GM23338 (cell line): Measurements from ENCODE around the gene RTN3.

Source experiments
- CREB1 ChIP-seq: fragments of 250-450 bp; sonication (Bioruptor Pico); IDR thresholded peaks from 2 replicates; pipeline ENCODE4 v1.5.0; 2020; ENCODE audit warnings: low read depth, mild to moderate bottlenecking, moderate library complexity
- ETS1 ChIP-seq: IDR thresholded peaks from 2 replicates; pipeline ENCODE4 v1.6.1; 2016; ENCODE audit warnings: antibody characterized with exemption
- EZH2 ChIP-seq: fragments of 200-600 bp; sonication (generic); IDR thresholded peaks from one replicate; pipeline ENCODE4 v1.8.0; 2017; ENCODE audit warnings: antibody characterized with exemption, mild to moderate bottlenecking, low read depth; ENCODE audit not compliant: unreplicated experiment
- EZH2phosphoT487 ChIP-seq: fragments of 200-600 bp; sonication (generic); IDR thresholded peaks from one replicate; pipeline ENCODE4 v1.8.1; 2018; ENCODE audit warnings: antibody characterized with exemption; ENCODE audit not compliant: unreplicated experiment
- JUNB ChIP-seq: IDR thresholded peaks from one replicate; pipeline ENCODE4 v1.6.1; 2016; ENCODE audit warnings: antibody characterized with exemption; ENCODE audit not compliant: unreplicated experiment
- NANOG ChIP-seq: IDR thresholded peaks from 2 replicates; pipeline ENCODE4 v1.6.1; 2016; ENCODE audit warnings: antibody characterized with exemption, borderline replicate concordance
- POLR2AphosphoS5 ChIP-seq: IDR thresholded peaks from 2 replicates; pipeline ENCODE4 v1.6.1; 2016; ENCODE audit warnings: antibody characterized with exemption, low read depth
- TF ChIP-seq, protein P1 (sequence below), 2 experiments: fragments of 200-600 bp in 1 of 2; sonication (generic) in 1 of 2; conservative IDR thresholded peaks; 2 replicates each; pipeline versions ENCODE4 v1.5.1 to v1.6.1; 2016 to 2017; ENCODE audit warnings: antibody characterized with exemption in 2 of 2, low read depth in 2 of 2, mild to moderate bottlenecking in 2 of 2, moderate library complexity in 1 of 2
- TF ChIP-seq, protein P2 (sequence below): IDR thresholded peaks from one replicate; pipeline ENCODE4 v1.6.1; 2018; ENCODE audit warnings: antibody characterized with exemption; ENCODE audit not compliant: unreplicated experiment

DNA sequence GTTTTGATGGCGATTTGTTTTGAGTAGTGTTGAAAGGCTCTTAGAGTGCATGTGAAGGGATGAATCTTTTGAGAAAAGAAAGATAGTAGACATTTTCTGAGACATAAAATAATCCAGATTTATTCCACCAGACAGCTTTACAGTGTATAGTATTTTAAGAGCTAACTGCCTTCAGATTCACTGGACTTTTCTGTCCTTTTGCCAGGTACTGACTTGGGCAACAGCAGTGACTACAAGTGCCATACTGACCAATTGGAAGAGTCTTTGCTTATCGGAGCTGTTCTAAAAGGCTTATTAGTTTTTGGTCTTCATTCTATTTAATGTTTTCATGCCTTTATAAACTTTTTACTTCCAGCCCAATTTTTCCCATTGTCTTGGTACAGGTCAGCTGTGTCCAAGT, 32.5 kb downstream of the RTN3 start:
- TF ChIP-seq EZH2phosphoT487 (no peak), EZH2 (no peak), NANOG (no peak), ETS1 (no peak), POLR2AphosphoS5 (no peak), CREB1 (no peak), JUNB (no peak)
- TF ChIP-seq, protein P1, sequence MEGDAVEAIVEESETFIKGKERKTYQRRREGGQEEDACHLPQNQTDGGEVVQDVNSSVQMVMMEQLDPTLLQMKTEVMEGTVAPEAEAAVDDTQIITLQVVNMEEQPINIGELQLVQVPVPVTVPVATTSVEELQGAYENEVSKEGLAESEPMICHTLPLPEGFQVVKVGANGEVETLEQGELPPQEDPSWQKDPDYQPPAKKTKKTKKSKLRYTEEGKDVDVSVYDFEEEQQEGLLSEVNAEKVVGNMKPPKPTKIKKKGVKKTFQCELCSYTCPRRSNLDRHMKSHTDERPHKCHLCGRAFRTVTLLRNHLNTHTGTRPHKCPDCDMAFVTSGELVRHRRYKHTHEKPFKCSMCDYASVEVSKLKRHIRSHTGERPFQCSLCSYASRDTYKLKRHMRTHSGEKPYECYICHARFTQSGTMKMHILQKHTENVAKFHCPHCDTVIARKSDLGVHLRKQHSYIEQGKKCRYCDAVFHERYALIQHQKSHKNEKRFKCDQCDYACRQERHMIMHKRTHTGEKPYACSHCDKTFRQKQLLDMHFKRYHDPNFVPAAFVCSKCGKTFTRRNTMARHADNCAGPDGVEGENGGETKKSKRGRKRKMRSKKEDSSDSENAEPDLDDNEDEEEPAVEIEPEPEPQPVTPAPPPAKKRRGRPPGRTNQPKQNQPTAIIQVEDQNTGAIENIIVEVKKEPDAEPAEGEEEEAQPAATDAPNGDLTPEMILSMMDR (conservative IDR thresholded peaks at IDR 0.05; ENCODE audit: low read depth in 2 of 2), result no peak
- TF ChIP-seq, protein P2, sequence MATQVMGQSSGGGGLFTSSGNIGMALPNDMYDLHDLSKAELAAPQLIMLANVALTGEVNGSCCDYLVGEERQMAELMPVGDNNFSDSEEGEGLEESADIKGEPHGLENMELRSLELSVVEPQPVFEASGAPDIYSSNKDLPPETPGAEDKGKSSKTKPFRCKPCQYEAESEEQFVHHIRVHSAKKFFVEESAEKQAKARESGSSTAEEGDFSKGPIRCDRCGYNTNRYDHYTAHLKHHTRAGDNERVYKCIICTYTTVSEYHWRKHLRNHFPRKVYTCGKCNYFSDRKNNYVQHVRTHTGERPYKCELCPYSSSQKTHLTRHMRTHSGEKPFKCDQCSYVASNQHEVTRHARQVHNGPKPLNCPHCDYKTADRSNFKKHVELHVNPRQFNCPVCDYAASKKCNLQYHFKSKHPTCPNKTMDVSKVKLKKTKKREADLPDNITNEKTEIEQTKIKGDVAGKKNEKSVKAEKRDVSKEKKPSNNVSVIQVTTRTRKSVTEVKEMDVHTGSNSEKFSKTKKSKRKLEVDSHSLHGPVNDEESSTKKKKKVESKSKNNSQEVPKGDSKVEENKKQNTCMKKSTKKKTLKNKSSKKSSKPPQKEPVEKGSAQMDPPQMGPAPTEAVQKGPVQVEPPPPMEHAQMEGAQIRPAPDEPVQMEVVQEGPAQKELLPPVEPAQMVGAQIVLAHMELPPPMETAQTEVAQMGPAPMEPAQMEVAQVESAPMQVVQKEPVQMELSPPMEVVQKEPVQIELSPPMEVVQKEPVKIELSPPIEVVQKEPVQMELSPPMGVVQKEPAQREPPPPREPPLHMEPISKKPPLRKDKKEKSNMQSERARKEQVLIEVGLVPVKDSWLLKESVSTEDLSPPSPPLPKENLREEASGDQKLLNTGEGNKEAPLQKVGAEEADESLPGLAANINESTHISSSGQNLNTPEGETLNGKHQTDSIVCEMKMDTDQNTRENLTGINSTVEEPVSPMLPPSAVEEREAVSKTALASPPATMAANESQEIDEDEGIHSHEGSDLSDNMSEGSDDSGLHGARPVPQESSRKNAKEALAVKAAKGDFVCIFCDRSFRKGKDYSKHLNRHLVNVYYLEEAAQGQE, result no peak
